H9 (cell line): Measurements from ENCODE around the gene CHAF1A. TPM values are rescaled to one million over a fixed set of nuclear protein-coding genes. Genes with fewer than 3 reads are reported as not detected.

ENCODE experiments used
- DNase-seq: peaks from one replicate; pipeline ENCODE4 v3.0.0-alpha.2; 2017
- H2AFZ ChIP-seq: one replicate; pipeline ENCODE4 v1.6.1; 2013; ENCODE audit warnings: mild to moderate bottlenecking, low read length, control low read depth, moderate library complexity
- H2AK5ac ChIP-seq: 2 replicates; pipeline ENCODE4 v1.6.1; 2013; ENCODE audit warnings: low read length, control low read depth, mixed read lengths; ENCODE audit not compliant: insufficient read length
- H2BK120ac ChIP-seq: one replicate; pipeline ENCODE4 v1.6.1; 2013; ENCODE audit warnings: low read depth, mild to moderate bottlenecking, low read length, control low read depth, inconsistent platforms; ENCODE audit not compliant: poor library complexity, severe bottlenecking
- H2BK12ac ChIP-seq: 2 replicates; pipeline ENCODE4 v1.6.1; 2013; ENCODE audit warnings: low read length, control low read depth, mixed read lengths, low read depth; ENCODE audit not compliant: insufficient read length
- H2BK15ac ChIP-seq: 2 replicates; pipeline ENCODE4 v1.6.1; 2013; ENCODE audit warnings: low read depth, low read length, control low read depth
- H2BK20ac ChIP-seq: one replicate; pipeline ENCODE4 v1.6.1; 2013; ENCODE audit warnings: low read depth, mild to moderate bottlenecking, low read length, control low read depth, inconsistent platforms; ENCODE audit not compliant: poor library complexity, severe bottlenecking
- H2BK5ac ChIP-seq: 2 replicates; pipeline ENCODE4 v1.6.1; 2013; ENCODE audit warnings: low read length, control low read depth, mixed read lengths; ENCODE audit not compliant: insufficient read length
- H3K14ac ChIP-seq: 2 replicates; pipeline ENCODE4 v1.6.1; 2013; ENCODE audit warnings: low read length, control low read depth; ENCODE audit not compliant: insufficient read depth
- H3K18ac ChIP-seq: 2 replicates; pipeline ENCODE4 v1.6.1; 2013; ENCODE audit warnings: low read depth, mild to moderate bottlenecking, mixed read lengths, low read length, control low read depth; ENCODE audit not compliant: insufficient read length
- H3K23ac ChIP-seq: 2 replicates; pipeline ENCODE4 v1.6.1; 2013; ENCODE audit warnings: low read length, control low read depth, mixed read lengths, low read depth; ENCODE audit not compliant: insufficient read length
- H3K23me2 ChIP-seq: 2 replicates; pipeline ENCODE4 v1.6.1; 2013; ENCODE audit warnings: low read depth, mild to moderate bottlenecking, mixed read lengths, low read length, control low read depth; ENCODE audit not compliant: insufficient read length, poor library complexity, severe bottlenecking
- H3K27ac ChIP-seq: 2 replicates; pipeline ENCODE4 v1.5.1; 2013; ENCODE audit warnings: low read length, control low read depth, mixed read lengths, low read depth; ENCODE audit not compliant: insufficient read length
- H3K27me3 ChIP-seq: 2 replicates; pipeline ENCODE4 v1.6.1; 2013; ENCODE audit warnings: low read length, control low read depth, inconsistent platforms; ENCODE audit not compliant: insufficient read depth
- H3K4ac ChIP-seq: 2 replicates; pipeline ENCODE4 v1.6.1; 2013; ENCODE audit warnings: low read depth, mild to moderate bottlenecking, control low read depth, inconsistent platforms, low read length, moderate library complexity
- H3K4me1 ChIP-seq: 2 replicates; pipeline ENCODE4 v1.6.1; 2013; ENCODE audit warnings: low read length, control low read depth, inconsistent platforms; ENCODE audit not compliant: insufficient read depth
- H3K4me2 ChIP-seq: 2 replicates; pipeline ENCODE4 v1.6.1; 2013; ENCODE audit warnings: low read length, control low read depth, mixed read lengths; ENCODE audit not compliant: insufficient read length, insufficient read depth
- H3K56ac ChIP-seq: 2 replicates; pipeline ENCODE4 v1.6.1; 2013; ENCODE audit warnings: low read depth, mild to moderate bottlenecking, mixed read lengths, low read length, control low read depth; ENCODE audit not compliant: insufficient read length
- H3K79me1 ChIP-seq: 2 replicates; pipeline ENCODE4 v1.6.1; 2013; ENCODE audit warnings: low read depth, mild to moderate bottlenecking, moderate library complexity, low read length, control low read depth, inconsistent platforms; ENCODE audit not compliant: insufficient read depth, poor library complexity, severe bottlenecking
- H3K79me2 ChIP-seq: 2 replicates; pipeline ENCODE4 v1.6.1; 2013; ENCODE audit warnings: low read length, control low read depth, inconsistent platforms; ENCODE audit not compliant: insufficient read depth
- H3K9ac ChIP-seq: 2 replicates; pipeline ENCODE4 v1.6.1; 2013; ENCODE audit warnings: low read length, control low read depth, mixed read lengths; ENCODE audit not compliant: insufficient read length; ENCODE audit errors: extremely low read depth
- H3K9me3 ChIP-seq: one replicate; pipeline ENCODE4 v1.6.1; 2013; ENCODE audit warnings: low read depth, low read length, inconsistent platforms; ENCODE audit not compliant: control insufficient read depth
- H3T11ph ChIP-seq: one replicate; pipeline ENCODE4 v1.6.1; 2013; ENCODE audit warnings: mild to moderate bottlenecking, low read length, control low read depth, inconsistent platforms
- H4K20me1 ChIP-seq: one replicate; pipeline ENCODE4 v1.6.1; 2013; ENCODE audit not compliant: control insufficient read depth, insufficient read length, insufficient read depth
- H4K5ac ChIP-seq: 2 replicates; pipeline ENCODE4 v1.6.1; 2013; ENCODE audit warnings: low read depth, mild to moderate bottlenecking, mixed read lengths, low read length, control low read depth; ENCODE audit not compliant: insufficient read length
- H4K8ac ChIP-seq: replicated peaks from 2 replicates; pipeline ENCODE4 v1.6.1; 2013; ENCODE audit warnings: low read length, control low read depth, mixed read lengths, low read depth; ENCODE audit not compliant: insufficient read length
- H4K91ac ChIP-seq: 2 replicates; pipeline ENCODE4 v1.6.1; 2013; ENCODE audit warnings: low read depth, mild to moderate bottlenecking, moderate library complexity, mixed read lengths, low read length, control low read depth; ENCODE audit not compliant: insufficient read length
- H3K27ac Mint-ChIP-seq, 3 experiments: 2 replicates in 2 of 3; 3 replicates in 1 of 3; pipeline ENCODE4 v1.8.0; 2020 to 2021; ENCODE audit warnings: mixed read lengths in 3 of 3, mild to moderate bottlenecking in 1 of 3, moderate library complexity in 1 of 3
- H3K27me3 Mint-ChIP-seq: 2 replicates; pipeline ENCODE4 v1.8.0; 2021; ENCODE audit warnings: low read depth, mild to moderate bottlenecking, moderate library complexity, mixed read lengths
- H3K36me3 Mint-ChIP-seq, 3 experiments: 2 replicates in 2 of 3; 3 replicates in 1 of 3; pipeline ENCODE4 v1.8.0; 2020 to 2021; ENCODE audit warnings: low read depth in 3 of 3, mixed read lengths in 3 of 3; ENCODE audit not compliant: insufficient read depth in 1 of 3
- H3K4me1 Mint-ChIP-seq, 2 experiments: 2 replicates each; pipeline ENCODE4 v1.8.0; 2020; ENCODE audit warnings: mixed read lengths in 2 of 2
- H3K4me3 Mint-ChIP-seq, 2 experiments: 2 replicates in 1 of 2; 3 replicates in 1 of 2; pipeline ENCODE4 v1.8.0; 2020 to 2021; ENCODE audit warnings: mild to moderate bottlenecking in 2 of 2, mixed read lengths in 2 of 2, moderate library complexity in 1 of 2
- H3K9me3 Mint-ChIP-seq, 2 experiments: 2 replicates in 1 of 2; 3 replicates in 1 of 2; pipeline ENCODE4 v1.8.0; 2020; ENCODE audit warnings: mild to moderate bottlenecking in 2 of 2, mixed read lengths in 2 of 2, moderate library complexity in 1 of 2
- WGBS: extraction: QIAGEN DNeasy Blood & Tissue Kit; methylation state at CpG from one replicate; pipeline ENCODE4 v1.1.7; 2013; ENCODE audit warnings: missing lambda C conversion rate, low lambda C conversion rate, mixed read lengths; ENCODE audit not compliant: insufficient read length; ENCODE audit errors: extremely low coverage; 5-methylcytosine and 5-hydroxymethylcytosine counted together
- total RNA-seq: library from RNA; stranded (reverse); gene quantifications from 2 replicates; pipeline ENCODE4 v1.2.1, GENCODE V29; 2021
- TF ChIP-seq, protein P1 (sequence below): fragments of 200-600 bp; sonication (generic); conservative IDR thresholded peaks from 3 replicates; pipeline ENCODE4 v1.8.0; 2021; ENCODE audit warnings: antibody characterized with exemption, mild to moderate bottlenecking

The CHAF1A gene
- total RNA-seq, 1 experiment from 2014 or later = 143 TPM

DNA sequence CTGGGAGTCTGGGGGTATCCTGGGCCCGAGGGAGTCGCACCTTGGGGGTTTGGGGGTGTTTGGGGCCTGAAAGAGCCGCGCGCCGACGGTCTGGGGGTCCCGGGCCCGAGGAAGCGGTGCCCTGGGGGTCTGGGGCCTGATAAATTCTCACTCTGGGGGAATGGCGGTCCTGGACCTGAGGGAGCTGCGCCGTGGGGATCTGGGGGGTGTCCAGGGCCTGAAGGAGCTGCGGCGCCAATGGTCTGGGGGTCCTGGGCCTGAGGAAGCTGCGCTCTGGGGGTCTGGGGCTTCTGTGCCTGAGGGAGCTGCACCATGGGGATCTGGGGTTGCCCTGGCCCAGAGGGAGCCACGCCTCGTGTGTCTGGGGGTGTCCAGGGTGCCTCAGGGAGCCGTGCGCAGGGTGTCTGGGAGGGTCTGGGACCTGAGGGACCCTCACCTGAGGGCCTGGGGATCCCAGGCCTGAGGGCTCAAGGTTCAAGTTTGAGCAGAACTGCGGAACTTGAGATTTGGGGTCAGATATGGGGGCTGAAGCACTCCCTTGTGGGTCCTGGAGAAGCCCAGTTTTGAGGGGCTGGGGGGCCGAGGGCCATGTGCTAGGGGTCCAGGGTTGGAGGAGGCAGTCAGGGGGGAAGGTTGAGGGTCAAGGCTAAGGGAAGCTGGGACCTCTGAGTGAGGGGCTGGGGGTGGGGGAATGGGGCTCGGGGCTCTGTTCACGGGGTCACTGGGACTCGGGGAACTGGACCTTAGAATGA is 70.7 kb downstream of the CHAF1A start:
- no CpG with 5 or more reads among the region's 25 CpGs for WGBS
- peaks cover 10% of the 10 kb centered on the region; the same call in 1 of the 2 replicates for H3K79me2 ChIP-seq
- peak overlapping the region; percentile 44 to 83 (median 53); a peak in 3 of 7 replicates for H3K27ac Mint-ChIP-seq

More for the DNA sequence above, 70.7 kb downstream of the CHAF1A start:
- H3K27ac ChIP-seq = no peak overlapping the region
- Mint-ChIP-seq H3K27me3 (no peaks in the 10 kb centered on the region), H3K9me3 (peaks cover 0 to 3% of the 10 kb centered on the region in 2 experiments; a peak in 2 of 5 replicates), H3K4me3 (peak overlapping the region in 1 of 2 experiments; percentile 88; a peak in 3 of 5 replicates), H3K4me1 (peaks cover 7 to 21% of the 10 kb centered on the region in 2 experiments), H3K36me3 (peaks cover 8 to 24% (median 22%) of the 10 kb centered on the region in 3 experiments; a peak in 6 of 7 replicates)
- no peak overlapping the region for H2BK5ac ChIP-seq
- H2AK5ac ChIP-seq = no peak overlapping the region
- H2BK20ac ChIP-seq = no peak overlapping the region
- peaks cover 17% of the 10 kb centered on the region for H3K23me2 ChIP-seq
- H2BK12ac ChIP-seq = no peak overlapping the region
- H2BK15ac ChIP-seq = no peak overlapping the region
- no peaks in the 10 kb centered on the region for H3K27me3 ChIP-seq
- peak overlapping the region; percentile 53 for H3K9ac ChIP-seq
- H3K4me1 ChIP-seq = no peaks in the 10 kb centered on the region; the same call in 1 of the 2 replicates
- peaks cover 12% of the 10 kb centered on the region for H3K79me1 ChIP-seq
- no peak overlapping the region for H4K5ac ChIP-seq
- no peak overlapping the region for H3T11ph ChIP-seq
- no peak overlapping the region for H3K56ac ChIP-seq
- no peak for DNase-seq
- peak overlapping the region; percentile 74 for H3K4me2 ChIP-seq
- H3K18ac ChIP-seq = no peak overlapping the region
- H3K14ac ChIP-seq = no peak overlapping the region
- H2BK120ac ChIP-seq = no peak overlapping the region
- no peak overlapping the region for H4K91ac ChIP-seq
- H2AFZ ChIP-seq = no peak overlapping the region
- H4K20me1 ChIP-seq = peaks cover 3% of the 10 kb centered on the region
- H3K4ac ChIP-seq = no peak overlapping the region
- no peak overlapping the region for H3K23ac ChIP-seq
- TF ChIP-seq, protein P1, sequence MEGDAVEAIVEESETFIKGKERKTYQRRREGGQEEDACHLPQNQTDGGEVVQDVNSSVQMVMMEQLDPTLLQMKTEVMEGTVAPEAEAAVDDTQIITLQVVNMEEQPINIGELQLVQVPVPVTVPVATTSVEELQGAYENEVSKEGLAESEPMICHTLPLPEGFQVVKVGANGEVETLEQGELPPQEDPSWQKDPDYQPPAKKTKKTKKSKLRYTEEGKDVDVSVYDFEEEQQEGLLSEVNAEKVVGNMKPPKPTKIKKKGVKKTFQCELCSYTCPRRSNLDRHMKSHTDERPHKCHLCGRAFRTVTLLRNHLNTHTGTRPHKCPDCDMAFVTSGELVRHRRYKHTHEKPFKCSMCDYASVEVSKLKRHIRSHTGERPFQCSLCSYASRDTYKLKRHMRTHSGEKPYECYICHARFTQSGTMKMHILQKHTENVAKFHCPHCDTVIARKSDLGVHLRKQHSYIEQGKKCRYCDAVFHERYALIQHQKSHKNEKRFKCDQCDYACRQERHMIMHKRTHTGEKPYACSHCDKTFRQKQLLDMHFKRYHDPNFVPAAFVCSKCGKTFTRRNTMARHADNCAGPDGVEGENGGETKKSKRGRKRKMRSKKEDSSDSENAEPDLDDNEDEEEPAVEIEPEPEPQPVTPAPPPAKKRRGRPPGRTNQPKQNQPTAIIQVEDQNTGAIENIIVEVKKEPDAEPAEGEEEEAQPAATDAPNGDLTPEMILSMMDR = no peak
- H4K8ac ChIP-seq = no peak overlapping the region
- H3K9me3 ChIP-seq = no peaks in the 10 kb centered on the region
